Progenitor cell of endocrine pancreas (in vitro differentiated cells): ENCODE data around the gene SMARCC1. TPM values are rescaled to one million over a fixed set of nuclear protein-coding genes. Genes with fewer than 3 reads are reported as not detected.

Experiments
- DNase-seq: peaks from one replicate; pipeline ENCODE4 v3.0.0; 2021; ENCODE audit warnings: low spot score; ENCODE audit not compliant: unreplicated experiment
- H3K27ac Mint-ChIP-seq: 2 replicates; pipeline ENCODE4 v1.8.0; 2021; ENCODE audit warnings: mild to moderate bottlenecking, moderate library complexity, mixed read lengths
- H3K27me3 Mint-ChIP-seq: 2 replicates; pipeline ENCODE4 v1.8.0; 2021; ENCODE audit warnings: mixed read lengths
- H3K36me3 Mint-ChIP-seq: 2 replicates; pipeline ENCODE4 v1.8.0; 2022; ENCODE audit warnings: mixed read lengths; ENCODE audit not compliant: insufficient read depth
- H3K4me1 Mint-ChIP-seq: 2 replicates; pipeline ENCODE4 v1.8.0; 2021; ENCODE audit warnings: low read depth, mixed read lengths
- H3K4me3 Mint-ChIP-seq: 2 replicates; pipeline ENCODE4 v1.8.0; 2021; ENCODE audit warnings: low read depth, mild to moderate bottlenecking, moderate library complexity, mixed read lengths
- H3K9me3 Mint-ChIP-seq: 2 replicates; pipeline ENCODE4 v1.8.0; 2021; ENCODE audit warnings: low read depth, mixed read lengths
- CTCF ChIP-seq: fragments of 200-600 bp; sonication (generic); IDR thresholded peaks from one replicate; pipeline ENCODE4 v1.5.0; 2021; ENCODE audit warnings: antibody characterized with exemption, mild to moderate bottlenecking; ENCODE audit not compliant: unreplicated experiment
- total RNA-seq: library from RNA; stranded (reverse); gene quantifications from 2 replicates; pipeline ENCODE4 v1.2.1, GENCODE V29; 2021

The SMARCC1 gene
- total RNA-seq, 1 donor from 2014 or later: 257 TPM

- H3K4me1 Mint-ChIP-seq: peaks cover 15% of the 10 kb centered on the region
- TF ChIP-seq CTCF: no peak
- peak overlapping the region; percentile 96 for H3K4me3 Mint-ChIP-seq
- peak; percentile 61 for DNase-seq
- H3K9me3 Mint-ChIP-seq: no peaks in the 10 kb centered on the region
- H3K27ac Mint-ChIP-seq: peak overlapping the region; percentile 99
- peaks cover 2% of the 10 kb centered on the region for H3K36me3 Mint-ChIP-seq
- no peaks in the 10 kb centered on the region for H3K27me3 Mint-ChIP-seq
These were observed 680 bp downstream of the SMARCC1 start for GRCh38 chr3:47780741-47781684.

GRCh38 chr3:47778746-47779145 is 2.9 kb downstream of the SMARCC1 start:
- Mint-ChIP-seq H3K4me1 (peaks cover 18% of the 10 kb centered on the region), H3K4me3 (no peak overlapping the region), H3K36me3 (peaks cover 5% of the 10 kb centered on the region), H3K9me3 (no peaks in the 10 kb centered on the region), H3K27me3 (no peaks in the 10 kb centered on the region), H3K27ac (no peak overlapping the region)
- DNase-seq: no peak
- no peak for TF ChIP-seq CTCF

GRCh38 chr3:47772788-47773187 is 8.9 kb downstream of the SMARCC1 start:
- no peak for DNase-seq
- Mint-ChIP-seq H3K36me3 (peaks cover 15% of the 10 kb centered on the region), H3K9me3 (no peaks in the 10 kb centered on the region), H3K4me3 (no peak overlapping the region), H3K27ac (no peak overlapping the region), H3K4me1 (peaks cover 2% of the 10 kb centered on the region), H3K27me3 (no peaks in the 10 kb centered on the region)
- TF ChIP-seq CTCF: no peak

GRCh38 chr3:47772047-47772446 is 9.6 kb downstream of the SMARCC1 start:
- Mint-ChIP-seq H3K4me1 (peaks cover 2% of the 10 kb centered on the region), H3K4me3 (no peak overlapping the region), H3K27ac (peak overlapping the region; percentile 33), H3K9me3 (no peaks in the 10 kb centered on the region), H3K27me3 (no peaks in the 10 kb centered on the region), H3K36me3 (peaks cover 15% of the 10 kb centered on the region)
- no peak for TF ChIP-seq CTCF
- DNase-seq: no peak

GRCh38 chr3:47766186-47766585 is 15.5 kb downstream of the SMARCC1 start:
- no peak for DNase-seq
- H3K4me3 Mint-ChIP-seq: no peak overlapping the region
- TF ChIP-seq CTCF: no peak
- H3K36me3 Mint-ChIP-seq: peaks cover 17% of the 10 kb centered on the region
- peak overlapping the region; percentile 39 for H3K27ac Mint-ChIP-seq
- H3K27me3 Mint-ChIP-seq: no peaks in the 10 kb centered on the region
- no peaks in the 10 kb centered on the region for H3K9me3 Mint-ChIP-seq
- no peaks in the 10 kb centered on the region for H3K4me1 Mint-ChIP-seq
